ENCODE measurements around the gene FBXO8. TPM values are rescaled to one million over a fixed set of nuclear protein-coding genes. Genes with fewer than 3 reads are reported as not detected.

FBXO8 gene
- total and polyA plus RNA-seq, 8 donors, result 24.9 to 32.3 (median 26.8) TPM

- Histone ChIP-seq H3K4me1 (no peaks in the 10 kb centered on the region), H3K27ac (no peak overlapping the region), H3K4me3 (no peak overlapping the region), H3K36me3 (peaks cover 0 to 9% of the 10 kb centered on the region in 2 donors), H3K27me3 (no peaks in the 10 kb centered on the region), H3K9me3 (no peaks in the 10 kb centered on the region)
- intact Hi-C loops (cut with DNase I), result no loop called here
- no peak for TF ChIP-seq CTCF (IDR thresholded peaks at IDR 0.05)
- DNase-seq (no peak), ATAC-seq (no peak)
Measured at GRCh38 chr4:174320494-174321199, 37.2 kb upstream of the FBXO8 start.

- ATAC-seq (no peak), DNase-seq (peak in 2 of 4 donors; percentile 13 to 18)
- intact Hi-C loops (cut with DNase I), result loop anchor here in 1 of 2 donors (10.0 kb wide), 1 partner anchor 94 kb away; no protein-coding TSS in a partner anchor
- H3K27me3 ChIP-seq, result no peaks in the 10 kb centered on the region
- peaks cover 0 to 9% of the 10 kb centered on the region in 2 donors for H3K36me3 ChIP-seq
- no peak overlapping the region for H3K4me3 ChIP-seq
- H3K4me1 ChIP-seq, result no peaks in the 10 kb centered on the region
- H3K27ac ChIP-seq, result no peak overlapping the region
- peak; percentile 50 to 72 for TF ChIP-seq CTCF (IDR thresholded peaks at IDR 0.05)
- H3K9me3 ChIP-seq, result no peaks in the 10 kb centered on the region
Measured at GRCh38 chr4:174318829-174319764, 35.6 kb upstream of the FBXO8 start.

GRCh38 chr4:174317531-174317930, 34.1 kb upstream of the FBXO8 start:
- Histone ChIP-seq H3K27me3 (no peaks in the 10 kb centered on the region), H3K4me3 (no peak overlapping the region), H3K4me1 (no peaks in the 10 kb centered on the region), H3K9me3 (no peaks in the 10 kb centered on the region), H3K36me3 (peaks cover 0 to 9% of the 10 kb centered on the region in 2 donors), H3K27ac (no peak overlapping the region)
- TF ChIP-seq CTCF (IDR thresholded peaks at IDR 0.05), result no peak
- ATAC-seq (no peak), DNase-seq (peak in 1 of 4 donors; percentile 2)
- intact Hi-C loops (cut with DNase I), result loop anchor here in 1 of 2 donors (10.0 kb wide), 1 partner anchor 93 kb away; no protein-coding TSS in a partner anchor

GRCh38 chr4:174316954-174317353, 33.5 kb upstream of the FBXO8 start:
- H3K36me3 ChIP-seq, result peaks cover 0 to 15% of the 10 kb centered on the region in 2 donors
- no peaks in the 10 kb centered on the region for H3K9me3 ChIP-seq
- no peak for TF ChIP-seq CTCF (IDR thresholded peaks at IDR 0.05)
- no peaks in the 10 kb centered on the region for H3K4me1 ChIP-seq
- DNase-seq (no peak), ATAC-seq (no peak)
- no peak overlapping the region for H3K27ac ChIP-seq
- H3K4me3 ChIP-seq, result no peak overlapping the region
- H3K27me3 ChIP-seq, result no peaks in the 10 kb centered on the region
- intact Hi-C loops (cut with DNase I), result loop anchor here in 1 of 2 donors (10.0 kb wide), 1 partner anchor 92 kb away; no protein-coding TSS in a partner anchor

GRCh38 chr4:174316546-174316945, 33.1 kb upstream of the FBXO8 start:
- Histone ChIP-seq H3K27ac (no peak overlapping the region), H3K9me3 (no peaks in the 10 kb centered on the region), H3K4me3 (no peak overlapping the region), H3K36me3 (peaks cover 0 to 19% of the 10 kb centered on the region in 2 donors), H3K4me1 (no peaks in the 10 kb centered on the region), H3K27me3 (no peaks in the 10 kb centered on the region)
- no peak for DNase-seq
- TF ChIP-seq CTCF (IDR thresholded peaks at IDR 0.05), result no peak
- ATAC-seq, result no peak
- intact Hi-C loops (cut with DNase I), result loop anchor here in 1 of 2 donors (10.0 kb wide), 1 partner anchor 92 kb away; no protein-coding TSS in a partner anchor

Measured in left lung (tissue), 10 donors.